Activated T-helper 1 cell treated with anti-CD3 and anti-CD28 coated beads, Interleukin-12 subunit alpha, Interleukin-12 subunit beta, Interleukin-2, Interleukin-4 antibody, amounts not matched to agents 30 ng/mL and 10 ng/mL and 1 ng/mL, durations not matched to agents 14 hours and 24 hours and 36 hours (primary cell): Measurements from ENCODE around the gene FNDC10. TPM values are rescaled to one million over a fixed set of nuclear protein-coding genes. Genes with fewer than 3 reads are reported as not detected.
A peak's percentile ranks its signal among the peaks of the same experiment; 100 is the strongest.

Experiments used
- DNase-seq: peaks from one replicate; pipeline ENCODE4 v3.0.0; 2021; ENCODE audit warnings: low spot score
- H3K27ac Mint-ChIP-seq: one replicate; pipeline ENCODE4 v1.8.0; 2021; ENCODE audit warnings: mild to moderate bottlenecking, mixed read lengths
- H3K27me3 Mint-ChIP-seq: one replicate; pipeline ENCODE4 v1.8.0; 2022; ENCODE audit warnings: mild to moderate bottlenecking, moderate library complexity, mixed read lengths; ENCODE audit not compliant: insufficient read depth
- H3K36me3 Mint-ChIP-seq: one replicate; pipeline ENCODE4 v1.8.0; 2021; ENCODE audit warnings: low read depth, mixed read lengths
- H3K4me1 Mint-ChIP-seq: one replicate; pipeline ENCODE4 v1.8.0; 2021; ENCODE audit warnings: low read depth, mixed read lengths
- H3K4me3 Mint-ChIP-seq: one replicate; pipeline ENCODE4 v1.8.0; 2021; ENCODE audit warnings: mild to moderate bottlenecking, moderate library complexity, mixed read lengths
- H3K9me3 Mint-ChIP-seq: one replicate; pipeline ENCODE4 v1.8.0; 2021; ENCODE audit warnings: mixed read lengths
- intact Hi-C: fragments of 100-400 bp; cut with micrococcal nuclease; formaldehyde crosslinking; loops from one replicate; pipeline ENCODE4 v1.15.1; 2024
- total RNA-seq: library from RNA; stranded (reverse); gene quantifications from 2 replicates; pipeline ENCODE4 v1.2.3, GENCODE V29; 2022

FNDC10 gene
- total RNA-seq, 1 donor from 2014 or later, result 14.9 TPM

- no peaks in the 10 kb centered on the region for H3K27me3 Mint-ChIP-seq
- no peaks in the 10 kb centered on the region for H3K36me3 Mint-ChIP-seq
- intact Hi-C loops, result no loop called here
- H3K27ac Mint-ChIP-seq, result peak overlapping the region; percentile 80
- DNase-seq, result no peak
- H3K9me3 Mint-ChIP-seq, result no peaks in the 10 kb centered on the region
- peaks cover 13% of the 10 kb centered on the region for H3K4me1 Mint-ChIP-seq
- H3K4me3 Mint-ChIP-seq, result no peak overlapping the region
Observed at GRCh38 chr1:1605034-1605591, 5.2 kb upstream of the FNDC10 start.

- H3K4me1 Mint-ChIP-seq, result peaks cover 13% of the 10 kb centered on the region
- H3K27me3 Mint-ChIP-seq, result no peaks in the 10 kb centered on the region
- H3K27ac Mint-ChIP-seq, result peak overlapping the region; percentile 80
- H3K9me3 Mint-ChIP-seq, result no peaks in the 10 kb centered on the region
- DNase-seq, result no peak
- H3K4me3 Mint-ChIP-seq, result no peak overlapping the region
- intact Hi-C loops, result no loop called here
- no peaks in the 10 kb centered on the region for H3K36me3 Mint-ChIP-seq
Observed at GRCh38 chr1:1604374-1605033, 4.6 kb upstream of the FNDC10 start.

- Mint-ChIP-seq H3K27ac (no peak overlapping the region), H3K27me3 (no peaks in the 10 kb centered on the region), H3K4me3 (no peak overlapping the region), H3K9me3 (no peaks in the 10 kb centered on the region), H3K36me3 (no peaks in the 10 kb centered on the region), H3K4me1 (peaks cover 13% of the 10 kb centered on the region)
- no peak for DNase-seq
- intact Hi-C loops, result no loop called here
Observed at GRCh38 chr1:1603671-1604373, 3.9 kb upstream of the FNDC10 start.

GRCh38 chr1:1602968-1603506 lies 3.1 kb upstream of the FNDC10 start:
- Mint-ChIP-seq H3K4me1 (peaks cover 13% of the 10 kb centered on the region), H3K27ac (no peak overlapping the region), H3K27me3 (no peaks in the 10 kb centered on the region), H3K4me3 (no peak overlapping the region), H3K9me3 (no peaks in the 10 kb centered on the region), H3K36me3 (no peaks in the 10 kb centered on the region)
- intact Hi-C loops, result no loop called here
- no peak for DNase-seq

DNA sequence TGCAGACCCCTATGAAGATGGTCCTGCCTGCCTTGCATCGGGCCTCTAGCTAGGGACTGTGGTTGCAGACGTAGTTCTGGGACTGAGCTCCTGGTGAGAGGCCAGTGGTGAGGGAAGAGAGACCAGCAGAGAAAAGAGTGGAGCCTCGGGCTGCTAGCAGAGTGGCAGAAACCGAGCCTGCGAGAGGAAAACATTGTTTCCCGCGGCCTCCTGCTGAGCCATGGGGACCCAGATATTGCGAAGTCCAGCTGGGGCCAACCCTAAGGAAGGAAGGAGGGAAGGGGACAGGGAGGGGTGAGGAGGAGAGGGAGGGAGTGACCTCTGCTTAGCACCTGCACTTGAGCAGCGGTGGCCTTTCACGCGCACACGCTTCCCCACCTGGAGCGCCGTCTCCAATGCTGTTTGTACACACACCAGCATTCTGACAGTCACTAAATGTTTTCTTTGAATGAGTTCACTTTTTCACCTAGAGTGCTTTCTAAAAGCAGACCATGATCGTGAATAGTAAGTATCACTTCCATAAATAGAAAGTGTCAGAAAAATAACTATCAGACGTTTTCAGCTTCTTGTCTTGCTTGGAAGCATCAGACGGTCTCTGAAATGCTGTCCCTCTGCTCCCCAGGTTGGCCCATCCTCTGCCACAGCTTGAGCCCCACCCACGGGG lies 2.5 kb upstream of the FNDC10 start:
- Mint-ChIP-seq H3K36me3 (no peaks in the 10 kb centered on the region), H3K4me3 (no peak overlapping the region), H3K27me3 (peaks cover 3% of the 10 kb centered on the region), H3K9me3 (no peaks in the 10 kb centered on the region), H3K4me1 (peaks cover 9% of the 10 kb centered on the region), H3K27ac (no peak overlapping the region)
- DNase-seq, result no peak
- intact Hi-C loops, result no loop called here

GRCh38 chr1:1601564-1602303 lies 1.8 kb upstream of the FNDC10 start:
- Mint-ChIP-seq H3K36me3 (no peaks in the 10 kb centered on the region), H3K27ac (no peak overlapping the region), H3K27me3 (peaks cover 3% of the 10 kb centered on the region), H3K4me1 (peaks cover 2% of the 10 kb centered on the region), H3K4me3 (no peak overlapping the region), H3K9me3 (no peaks in the 10 kb centered on the region)
- intact Hi-C loops, result no loop called here
- DNase-seq, result no peak

GRCh38 chr1:1600861-1601563 lies 1.1 kb upstream of the FNDC10 start:
- Mint-ChIP-seq H3K4me1 (no peaks in the 10 kb centered on the region), H3K27me3 (peaks cover 3% of the 10 kb centered on the region), H3K36me3 (no peaks in the 10 kb centered on the region), H3K4me3 (peak overlapping the region; percentile 69), H3K27ac (peak overlapping the region; percentile 44), H3K9me3 (no peaks in the 10 kb centered on the region)
- intact Hi-C loops, result no loop called here
- no peak for DNase-seq

DNA sequence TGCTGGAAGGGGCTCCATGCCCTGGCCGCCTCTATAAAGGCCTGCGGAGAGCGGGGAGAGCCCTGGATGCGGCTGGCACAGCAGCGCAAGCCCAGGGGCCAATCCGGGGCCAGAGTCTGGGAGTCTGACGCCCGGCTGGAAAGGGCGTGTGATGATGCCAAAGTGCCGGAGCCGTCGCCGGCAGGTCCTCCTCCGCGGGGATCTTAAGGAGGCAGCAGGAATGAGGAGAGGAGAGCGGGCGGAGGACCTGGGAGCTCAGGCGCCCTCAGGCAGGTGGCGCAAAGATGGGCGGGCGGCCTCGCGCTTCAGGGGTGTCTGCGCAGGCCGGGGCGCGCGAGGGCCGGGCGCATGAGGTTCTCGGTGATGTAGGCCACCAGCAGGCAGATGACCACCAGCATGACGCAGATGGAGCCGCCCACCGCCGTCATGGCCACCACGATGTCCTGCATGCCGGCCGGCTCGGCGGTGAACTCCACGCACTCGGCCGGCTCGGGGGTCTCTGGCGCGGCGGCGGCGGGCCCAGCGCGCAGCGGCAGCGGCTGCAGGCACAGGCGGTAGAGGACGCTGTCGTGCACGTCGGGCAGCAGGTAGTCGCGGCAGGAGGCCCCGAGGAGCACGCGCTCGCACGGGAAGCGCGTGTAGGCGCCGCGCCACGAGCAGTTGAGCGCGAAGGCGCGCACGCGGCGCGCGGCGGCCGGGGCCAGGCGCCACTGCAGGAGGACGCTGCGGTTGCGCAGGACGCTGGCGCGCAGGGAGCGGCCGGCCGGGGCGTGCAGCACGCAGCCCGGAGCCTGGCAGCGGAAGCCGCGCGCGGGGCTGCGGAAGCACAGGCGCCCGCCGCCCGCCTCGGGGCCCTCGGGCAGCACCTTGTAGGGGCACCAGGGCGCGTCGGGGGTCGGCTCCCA lies 653 bp downstream of the FNDC10 start:
- intact Hi-C loops, result no loop called here
- peak overlapping the region; percentile 82 for H3K4me3 Mint-ChIP-seq
- H3K9me3 Mint-ChIP-seq, result no peaks in the 10 kb centered on the region
- peaks cover 3% of the 10 kb centered on the region for H3K27me3 Mint-ChIP-seq
- DNase-seq, result peak; percentile 37
- peak overlapping the region; percentile 62 for H3K27ac Mint-ChIP-seq
- no peaks in the 10 kb centered on the region for H3K36me3 Mint-ChIP-seq
- H3K4me1 Mint-ChIP-seq, result no peaks in the 10 kb centered on the region

GRCh38 chr1:1598720-1599029 lies 1.3 kb downstream of the FNDC10 start:
- Mint-ChIP-seq H3K4me1 (no peaks in the 10 kb centered on the region), H3K27ac (peak overlapping the region; percentile 40), H3K4me3 (peak overlapping the region; percentile 82), H3K9me3 (no peaks in the 10 kb centered on the region), H3K36me3 (no peaks in the 10 kb centered on the region), H3K27me3 (peaks cover 3% of the 10 kb centered on the region)
- no peak for DNase-seq
- intact Hi-C loops, result no loop called here

DNA sequence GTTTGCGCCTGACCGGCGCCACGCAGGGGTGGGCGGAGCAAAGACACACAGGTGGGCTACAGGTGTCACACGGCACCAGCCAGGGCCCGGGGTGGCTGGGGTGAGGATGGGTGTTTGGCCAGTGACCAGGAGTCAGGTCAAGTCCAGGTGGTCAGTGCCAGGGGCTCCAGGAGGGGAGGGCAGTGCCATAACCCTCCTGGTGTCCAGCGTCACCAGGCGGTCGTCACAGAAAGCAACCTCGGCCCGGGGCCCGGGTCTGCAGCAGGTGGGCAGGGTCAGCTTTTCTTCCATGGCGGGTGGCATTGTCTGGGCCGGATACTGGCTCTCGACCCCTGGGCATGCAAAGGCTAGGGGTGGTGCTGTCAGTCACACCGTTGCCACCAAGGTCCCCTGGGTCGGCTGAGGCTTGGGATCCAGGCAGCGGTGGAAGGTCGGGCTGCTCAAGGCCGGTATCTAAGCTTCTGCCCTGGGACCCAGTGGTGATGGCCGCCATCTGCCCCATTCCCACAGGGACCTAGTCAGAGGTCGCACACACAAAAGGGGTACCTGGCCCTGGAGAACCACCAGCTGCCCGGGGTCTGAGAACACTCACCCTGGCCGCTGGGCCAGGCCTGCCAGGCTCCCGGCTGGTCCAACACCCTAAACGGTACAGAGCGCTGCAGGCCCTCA lies 1.8 kb downstream of the FNDC10 start:
- no peaks in the 10 kb centered on the region for H3K4me1 Mint-ChIP-seq
- no peaks in the 10 kb centered on the region for H3K9me3 Mint-ChIP-seq
- no peak for DNase-seq
- intact Hi-C loops, result no loop called here
- H3K36me3 Mint-ChIP-seq, result no peaks in the 10 kb centered on the region
- H3K4me3 Mint-ChIP-seq, result peak overlapping the region; percentile 82
- H3K27me3 Mint-ChIP-seq, result peaks cover 3% of the 10 kb centered on the region
- no peak overlapping the region for H3K27ac Mint-ChIP-seq

DNA sequence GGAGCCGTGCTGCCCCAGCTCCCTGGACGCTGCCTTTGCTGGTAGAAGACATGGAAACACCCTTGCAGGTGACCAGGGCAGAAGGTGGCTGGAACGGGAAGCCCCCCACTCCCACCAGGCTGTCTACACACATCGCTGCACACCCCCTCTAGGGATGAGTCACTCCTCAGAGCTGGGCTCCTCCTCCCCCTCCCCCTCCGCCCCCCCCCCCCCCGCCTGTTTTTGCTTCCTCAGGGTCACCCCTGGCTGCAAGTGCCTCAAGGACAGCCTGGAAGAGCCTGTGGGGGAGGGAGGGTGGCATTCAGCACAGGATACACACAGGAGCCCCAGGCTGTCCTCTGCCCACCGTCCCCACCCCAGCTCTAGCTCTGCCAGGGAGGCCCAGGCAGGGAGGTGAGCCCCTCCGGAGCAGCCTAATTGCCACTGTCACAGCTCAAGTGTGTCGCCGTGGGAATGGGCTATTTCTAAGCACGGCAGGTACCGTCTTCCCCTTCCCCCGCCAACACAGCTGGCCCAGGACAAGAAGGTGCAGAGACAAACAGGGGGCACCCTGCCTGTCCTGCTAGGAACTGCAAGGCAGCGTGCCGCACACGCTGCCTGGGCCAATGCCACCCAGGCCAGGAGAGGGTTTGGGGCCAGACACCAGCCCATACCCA lies 2.5 kb downstream of the FNDC10 start:
- Mint-ChIP-seq H3K36me3 (no peaks in the 10 kb centered on the region), H3K27ac (no peak overlapping the region), H3K4me1 (no peaks in the 10 kb centered on the region), H3K9me3 (no peaks in the 10 kb centered on the region), H3K4me3 (peak overlapping the region; percentile 59), H3K27me3 (peaks cover 3% of the 10 kb centered on the region)
- intact Hi-C loops, result no loop called here
- DNase-seq, result no peak
